GM12874 (cell line): ENCODE data around the gene DSG1.

ENCODE experiments used
- CTCF ChIP-seq: IDR thresholded peaks from 2 replicates; pipeline ENCODE4 v1.5.1; 2011; ENCODE audit warnings: low read depth, mild to moderate bottlenecking, control low read depth, low read length, moderate library complexity; ENCODE audit not compliant: insufficient read depth

DSG1 gene

GRCh38 chr18:31302991-31303390 lies 15.0 kb upstream of the DSG1 start:
- no peak for TF ChIP-seq CTCF

- TF ChIP-seq CTCF: no peak
These were observed 14.2 kb upstream of the DSG1 start for GRCh38 chr18:31303771-31304170.

- no peak for TF ChIP-seq CTCF
These were observed 8.8 kb upstream of the DSG1 start for GRCh38 chr18:31309115-31309514.

- no peak for TF ChIP-seq CTCF
These were observed 986 bp upstream of the DSG1 start for GRCh38 chr18:31316974-31317373.

- TF ChIP-seq CTCF: no peak
These were observed 3.8 kb downstream of the DSG1 start for GRCh38 chr18:31321719-31322118.

GRCh38 chr18:31325051-31325450 lies 7.1 kb downstream of the DSG1 start:
- TF ChIP-seq CTCF: no peak

- TF ChIP-seq CTCF: no peak
These were observed 12.0 kb downstream of the DSG1 start for GRCh38 chr18:31329787-31330438.
